Keratinocyte (primary cell): ENCODE measurements around the gene FAIM2. TPM values are rescaled to one million over a fixed set of nuclear protein-coding genes. Genes with fewer than 3 reads are reported as not detected.

Experiments used
- DNase-seq: peaks from one replicate; pipeline ENCODE4 v3.0.0-alpha.2; 2011; ENCODE audit warnings: low read depth, missing footprints, low spot score
- FAIRE-seq: peaks from 2 replicates; lab custom pipeline; 2011; peaks lifted over from hg19 to GRCh38; lab: Jason Lieb, UNC
- H2AFZ ChIP-seq: 2 replicates; pipeline ENCODE4 v1.6.0; 2012; ENCODE audit warnings: low read length, control low read depth, inconsistent platforms; ENCODE audit not compliant: control insufficient read depth
- H3K27ac ChIP-seq: 2 replicates; pipeline ENCODE4 v1.5.1; 2011; ENCODE audit warnings: low read length; ENCODE audit not compliant: control insufficient read depth, insufficient read depth
- H3K27me3 ChIP-seq: 3 replicates; pipeline ENCODE4 v1.6.0; 2011; ENCODE audit warnings: low read length; ENCODE audit not compliant: control insufficient read depth, insufficient read depth; ENCODE audit errors: extremely low read depth
- H3K36me3 ChIP-seq, 2 experiments: 2 replicates in 1 of 2; 3 replicates in 1 of 2; pipeline ENCODE4 v1.5.1; 2011; ENCODE audit warnings: low read length in 2 of 2, mild to moderate bottlenecking in 1 of 2; ENCODE audit not compliant: control insufficient read depth in 2 of 2, insufficient read depth in 2 of 2; ENCODE audit errors: extremely low read depth in 1 of 2
- H3K4me1 ChIP-seq: 3 replicates; pipeline ENCODE4 v1.5.1; 2011; ENCODE audit warnings: low read length; ENCODE audit not compliant: control insufficient read depth, insufficient read depth; ENCODE audit errors: extremely low read depth
- H3K4me2 ChIP-seq: 3 replicates; pipeline ENCODE4 v1.6.0; 2011; ENCODE audit warnings: low read depth, low read length; ENCODE audit not compliant: control insufficient read depth, insufficient read depth; ENCODE audit errors: extremely low read depth
- H3K4me3 ChIP-seq, 3 experiments: fragments of 200-600 bp in 1 of 3; sonication (generic) in 1 of 3; 2 replicates in 2 of 3; 3 replicates in 1 of 3; pipeline ENCODE4 v1.5.1; 2011 to 2016; ENCODE audit warnings: low read length in 3 of 3, mild to moderate bottlenecking in 3 of 3, control low read depth in 2 of 3, inconsistent platforms in 1 of 3, low read depth in 1 of 3, mixed read lengths in 1 of 3, mixed run types in 1 of 3, moderate library complexity in 1 of 3; ENCODE audit not compliant: control insufficient read depth in 2 of 3, insufficient read depth in 2 of 3; ENCODE audit errors: extremely low read depth in 1 of 3
- H3K79me2 ChIP-seq: 2 replicates; pipeline ENCODE4 v1.6.0; 2012; ENCODE audit warnings: low read length; ENCODE audit not compliant: control insufficient read depth, insufficient read depth
- H3K9ac ChIP-seq: 3 replicates; pipeline ENCODE4 v1.6.0; 2011; ENCODE audit warnings: low read length; ENCODE audit not compliant: control insufficient read depth, insufficient read depth; ENCODE audit errors: extremely low read depth
- H3K9me1 ChIP-seq: 3 replicates; pipeline ENCODE4 v1.6.0; 2011; ENCODE audit warnings: low read length; ENCODE audit not compliant: control insufficient read depth, insufficient read depth; ENCODE audit errors: extremely low read depth
- H3K9me3 ChIP-seq: 2 replicates; pipeline ENCODE4 v1.5.1; 2012; ENCODE audit warnings: low read depth, low read length; ENCODE audit not compliant: control insufficient read depth
- H4K20me1 ChIP-seq: 3 replicates; pipeline ENCODE4 v1.6.0; 2011; ENCODE audit warnings: low read length; ENCODE audit not compliant: control insufficient read depth, insufficient read depth; ENCODE audit errors: extremely low read depth
- CTCF ChIP-seq, 3 experiments: IDR thresholded peaks in 1 of 3; conservative IDR thresholded peaks in 1 of 3; optimal IDR thresholded peaks in 1 of 3; 2 replicates in 2 of 3; 3 replicates in 1 of 3; pipeline versions ENCODE3 to v1.5.1; 2011; ENCODE audit warnings: low read length in 3 of 3, mild to moderate bottlenecking in 3 of 3, moderate library complexity in 2 of 3, control low read depth in 1 of 3, inconsistent platforms in 1 of 3; ENCODE audit not compliant: insufficient read depth in 2 of 3; ENCODE audit errors: extremely low read depth in 1 of 3
- EZH2 ChIP-seq: IDR thresholded peaks from one replicate; pipeline ENCODE4 v1.6.1; 2012; ENCODE audit warnings: inconsistent platforms, mild to moderate bottlenecking, low read length, moderate library complexity
- dilution Hi-C: fragments of 300-500 bp; cut with MboI; formaldehyde crosslinking; loops from one replicate; pipeline ENCODE4 v1.7.0; 2020; ENCODE audit warnings: low sequenced_read_pairs; ENCODE audit not compliant: extremely low pct_ligation_motif_present
- polyA plus RNA-seq, 5 experiments: library from polyadenylated mRNA; depleted of rRNA in 3 of 5; stranded (reverse) in 3 of 5; stranded (forward) in 1 of 5; unstranded in 1 of 5; fragments of >200 nt; gene quantifications; 1 replicate in 1 of 5; 2 replicates in 3 of 5; 3 replicates in 1 of 5; pipeline versions ENCODE4 v1.2.1 to v1.2.3, GENCODE V29; 2011 to 2012; ENCODE audit warnings: missing spikeins in 2 of 5, low read depth in 1 of 5, low replicate concordance in 1 of 5

Gene FAIM2
- polyA plus RNA-seq, 1 donor (not counting 4 experiments of a cell fraction or from before 2014, with no cell fraction given): not detected

DNA sequence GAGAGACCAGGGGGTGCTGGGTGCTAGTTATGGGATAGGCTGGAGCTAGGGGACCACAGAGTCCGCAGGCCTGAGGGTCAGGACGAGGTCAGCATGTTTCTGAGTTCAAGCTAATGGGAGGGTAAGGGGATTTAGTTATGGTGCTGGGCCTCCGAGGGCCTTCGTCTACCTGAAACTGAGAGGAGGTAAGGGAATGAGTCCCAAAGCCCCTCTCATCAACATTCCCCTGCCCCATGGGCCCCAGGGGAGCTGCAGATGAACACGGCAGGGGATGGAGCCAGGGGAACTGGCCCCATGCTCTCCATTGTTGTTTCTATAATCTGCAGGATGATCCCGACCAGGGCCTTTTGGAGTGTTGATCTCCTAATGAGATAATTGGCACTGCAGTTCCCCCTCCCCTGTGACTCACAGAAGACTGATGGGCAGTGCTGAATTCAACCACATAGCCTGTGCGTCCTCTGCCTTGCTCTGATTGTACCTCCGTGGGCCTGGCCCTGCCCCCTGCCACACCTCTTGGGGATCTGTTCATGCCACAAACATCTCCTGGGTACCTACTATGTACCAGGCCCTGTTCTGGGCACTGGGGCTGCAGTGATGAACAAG lies 21.4 kb downstream of the FAIM2 start:
- TF ChIP-seq CTCF (optimal IDR thresholded peaks at IDR 0.05 in 1 of 3, IDR thresholded peaks at IDR 0.05 in 1 of 3, conservative IDR thresholded peaks at IDR 0.05 in 1 of 3; ENCODE audit: extremely low read depth in 1 of 3, insufficient read depth in 2 of 3, low read length in 3 of 3) (no peak), EZH2 (no peak)
- dilution Hi-C loops: no loop called here
- H3K36me3 ChIP-seq: no peaks in the 10 kb centered on the region
- no peaks in the 10 kb centered on the region for H3K4me1 ChIP-seq
- H3K27ac ChIP-seq: no peak overlapping the region
- no peak overlapping the region for H2AFZ ChIP-seq
- FAIRE-seq (no peak), DNase-seq (no peak)
- no peak overlapping the region for H3K4me2 ChIP-seq
- no peaks in the 10 kb centered on the region for H3K9me1 ChIP-seq
- no peak overlapping the region for H3K9ac ChIP-seq
- peaks cover 13% of the 10 kb centered on the region for H3K27me3 ChIP-seq
- H4K20me1 ChIP-seq: no peaks in the 10 kb centered on the region
- H3K9me3 ChIP-seq: peaks cover 3% of the 10 kb centered on the region
- H3K4me3 ChIP-seq: no peak overlapping the region
- no peaks in the 10 kb centered on the region for H3K79me2 ChIP-seq

DNA sequence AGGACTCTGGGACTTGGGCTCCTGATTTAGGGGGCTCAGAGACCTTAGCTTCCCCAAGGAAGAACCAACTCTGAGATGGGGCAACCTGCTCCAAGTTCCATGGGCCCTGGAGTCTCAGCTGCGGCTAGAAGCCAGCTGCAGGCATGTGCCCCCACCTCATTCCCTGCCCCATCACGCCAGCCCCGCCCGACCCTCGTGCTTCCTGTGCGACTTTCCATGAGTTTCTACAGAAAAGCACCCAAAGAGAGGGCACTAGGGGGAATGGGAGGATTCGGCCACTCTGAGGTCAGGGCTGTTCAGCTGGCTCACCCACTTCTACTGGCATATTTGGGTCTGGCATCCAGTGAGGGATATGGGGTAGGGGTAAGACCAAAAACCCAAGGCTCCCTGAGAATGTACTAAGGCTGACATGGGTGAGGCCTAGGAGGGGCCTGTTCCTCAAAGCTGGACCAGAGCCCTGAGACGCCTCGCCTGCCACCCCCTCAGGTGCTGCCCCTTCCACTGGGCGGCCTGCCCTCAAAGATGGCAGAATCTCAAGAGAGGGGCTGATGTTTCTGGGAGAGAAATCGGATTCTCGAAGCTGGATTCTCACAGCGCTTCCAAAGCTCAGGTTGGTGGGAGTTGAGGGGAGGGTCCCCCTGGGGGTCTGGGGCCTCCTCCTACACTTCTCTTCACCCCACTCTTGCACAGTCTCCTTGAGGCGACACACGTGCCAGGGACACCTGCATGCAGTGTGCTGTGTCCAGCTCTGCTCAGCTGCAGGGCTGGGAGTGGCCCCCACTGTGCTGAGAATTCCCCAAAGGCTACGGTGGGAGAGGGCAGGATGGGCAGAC lies 22.1 kb downstream of the FAIM2 start:
- FAIRE-seq (no peak), DNase-seq (no peak)
- H2AFZ ChIP-seq: no peak overlapping the region
- H3K27ac ChIP-seq: no peak overlapping the region
- H3K4me2 ChIP-seq: no peak overlapping the region
- peaks cover 3% of the 10 kb centered on the region for H3K9me3 ChIP-seq
- no peaks in the 10 kb centered on the region for H3K36me3 ChIP-seq
- H3K9ac ChIP-seq: no peak overlapping the region
- no peak for TF ChIP-seq CTCF (optimal IDR thresholded peaks at IDR 0.05 in 1 of 3, IDR thresholded peaks at IDR 0.05 in 1 of 3, conservative IDR thresholded peaks at IDR 0.05 in 1 of 3; ENCODE audit: extremely low read depth in 1 of 3, insufficient read depth in 2 of 3, low read length in 3 of 3)
- no peak for TF ChIP-seq EZH2
- no peaks in the 10 kb centered on the region for H3K4me1 ChIP-seq
- no peaks in the 10 kb centered on the region for H4K20me1 ChIP-seq
- H3K9me1 ChIP-seq: no peaks in the 10 kb centered on the region
- dilution Hi-C loops: no loop called here
- H3K27me3 ChIP-seq: peaks cover 6% of the 10 kb centered on the region
- H3K79me2 ChIP-seq: no peaks in the 10 kb centered on the region
- H3K4me3 ChIP-seq: no peak overlapping the region
